Measurements from ENCODE around the gene GJA9.

DNA sequence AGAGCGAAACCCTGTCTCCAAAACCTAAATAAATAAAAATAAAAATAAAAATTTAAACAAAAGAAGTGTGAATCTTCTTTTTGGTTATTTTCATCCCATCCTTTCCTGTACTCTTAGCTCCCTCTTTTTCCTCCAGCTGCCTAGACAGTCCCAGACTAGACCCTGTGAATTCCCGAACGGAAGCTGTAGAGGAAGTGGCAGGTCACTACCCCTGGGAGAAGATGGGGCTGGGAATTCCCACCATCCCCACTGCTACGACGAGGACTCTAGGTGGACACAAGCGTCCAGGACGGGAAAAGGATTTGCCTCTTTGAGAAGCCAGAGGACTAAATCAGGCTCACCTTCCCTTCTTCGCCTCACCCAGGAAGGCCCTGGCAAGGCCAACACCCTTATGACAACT lies 47.7 kb upstream of the GJA9 start:
- TF ChIP-seq, protein P1, sequence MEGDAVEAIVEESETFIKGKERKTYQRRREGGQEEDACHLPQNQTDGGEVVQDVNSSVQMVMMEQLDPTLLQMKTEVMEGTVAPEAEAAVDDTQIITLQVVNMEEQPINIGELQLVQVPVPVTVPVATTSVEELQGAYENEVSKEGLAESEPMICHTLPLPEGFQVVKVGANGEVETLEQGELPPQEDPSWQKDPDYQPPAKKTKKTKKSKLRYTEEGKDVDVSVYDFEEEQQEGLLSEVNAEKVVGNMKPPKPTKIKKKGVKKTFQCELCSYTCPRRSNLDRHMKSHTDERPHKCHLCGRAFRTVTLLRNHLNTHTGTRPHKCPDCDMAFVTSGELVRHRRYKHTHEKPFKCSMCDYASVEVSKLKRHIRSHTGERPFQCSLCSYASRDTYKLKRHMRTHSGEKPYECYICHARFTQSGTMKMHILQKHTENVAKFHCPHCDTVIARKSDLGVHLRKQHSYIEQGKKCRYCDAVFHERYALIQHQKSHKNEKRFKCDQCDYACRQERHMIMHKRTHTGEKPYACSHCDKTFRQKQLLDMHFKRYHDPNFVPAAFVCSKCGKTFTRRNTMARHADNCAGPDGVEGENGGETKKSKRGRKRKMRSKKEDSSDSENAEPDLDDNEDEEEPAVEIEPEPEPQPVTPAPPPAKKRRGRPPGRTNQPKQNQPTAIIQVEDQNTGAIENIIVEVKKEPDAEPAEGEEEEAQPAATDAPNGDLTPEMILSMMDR (IDR thresholded peaks at IDR 0.05) = no peak
- no peak for TF ChIP-seq POLR2A (IDR thresholded peaks at IDR 0.05)
